Measurements from ENCODE around the gene VDAC1.
"Not testable (repeated sequence)": the region's sequence is repeated elsewhere in the genome, so short reads cannot be mapped to it uniquely, and the experiment has no call there.

VDAC1 gene

GRCh38 chr5:133969654-133970324 is 35.0 kb downstream of the VDAC1 start:
- no peaks in the 10 kb centered on the region for H3K27me3 Mint-ChIP-seq
- H3K9me3 Mint-ChIP-seq = no peaks in the 10 kb centered on the region
- peak overlapping the region; percentile 94 for H3K27ac Mint-ChIP-seq
- peak overlapping the region; percentile 93 for H3K4me3 Mint-ChIP-seq
- H3K36me3 Mint-ChIP-seq (ENCODE audit: low read depth) = peaks cover 50% of the 10 kb centered on the region
- peaks cover 52% of the 10 kb centered on the region for H3K4me1 Mint-ChIP-seq (ENCODE audit: low read depth)

- H3K4me1 Mint-ChIP-seq (ENCODE audit: low read depth) = peaks cover 66% of the 10 kb centered on the region
- no peaks in the 10 kb centered on the region for H3K27me3 Mint-ChIP-seq
- peak within 1 kb of the TSS; percentile 94 for H3K27ac Mint-ChIP-seq
- no peaks in the 10 kb centered on the region for H3K9me3 Mint-ChIP-seq
- peak within 1 kb of the TSS; percentile 93 for H3K4me3 Mint-ChIP-seq
- peaks cover 50% of the 10 kb centered on the region for H3K36me3 Mint-ChIP-seq (ENCODE audit: low read depth)
Measured at GRCh38 chr5:133968204-133968980, 36.4 kb downstream of the VDAC1 start, which contains the start of gene C5orf15. Gene C5orf15, minus strand, starts transcription at chr5:133968625. Its CDS starts 41 bp downstream, at chr5:133968584.

- H3K9me3 Mint-ChIP-seq = no peaks in the 10 kb centered on the region
- no peaks in the 10 kb centered on the region for H3K27me3 Mint-ChIP-seq
- H3K4me1 Mint-ChIP-seq (ENCODE audit: low read depth) = peaks cover 72% of the 10 kb centered on the region
- H3K4me3 Mint-ChIP-seq = peak overlapping the region; percentile 93
- H3K36me3 Mint-ChIP-seq (ENCODE audit: low read depth) = peaks cover 50% of the 10 kb centered on the region
- H3K27ac Mint-ChIP-seq = peak overlapping the region; percentile 94
Measured at GRCh38 chr5:133967698-133968203, 37.0 kb downstream of the VDAC1 start.

GRCh38 chr5:133967124-133967523 is 37.7 kb downstream of the VDAC1 start:
- no peak overlapping the region for H3K27ac Mint-ChIP-seq
- H3K4me3 Mint-ChIP-seq = peak overlapping the region; percentile 93
- H3K4me1 Mint-ChIP-seq (ENCODE audit: low read depth) = peaks cover 79% of the 10 kb centered on the region
- H3K27me3 Mint-ChIP-seq = no peaks in the 10 kb centered on the region
- H3K9me3 Mint-ChIP-seq = no peaks in the 10 kb centered on the region
- H3K36me3 Mint-ChIP-seq (ENCODE audit: low read depth) = peaks cover 50% of the 10 kb centered on the region

- Mint-ChIP-seq H3K27me3 (no peaks in the 10 kb centered on the region), H3K4me3 (peak overlapping the region; percentile 17), H3K4me1 (ENCODE audit: low read depth) (peaks cover 84% of the 10 kb centered on the region), H3K36me3 (ENCODE audit: low read depth) (peaks cover 46% of the 10 kb centered on the region), H3K9me3 (no peaks in the 10 kb centered on the region), H3K27ac (no peak overlapping the region)
Measured at GRCh38 chr5:133966090-133966489, 38.7 kb downstream of the VDAC1 start.

GRCh38 chr5:133963493-133964128 is 41.2 kb downstream of the VDAC1 start:
- peak overlapping the region; percentile 60 for H3K4me3 Mint-ChIP-seq
- peak overlapping the region; percentile 94 for H3K27ac Mint-ChIP-seq
- H3K36me3 Mint-ChIP-seq (ENCODE audit: low read depth) = peaks cover 59% of the 10 kb centered on the region
- no peaks in the 10 kb centered on the region for H3K9me3 Mint-ChIP-seq
- peaks cover 82% of the 10 kb centered on the region for H3K4me1 Mint-ChIP-seq (ENCODE audit: low read depth)
- H3K27me3 Mint-ChIP-seq = no peaks in the 10 kb centered on the region

- Mint-ChIP-seq H3K4me1 (ENCODE audit: low read depth) (peaks cover 82% of the 10 kb centered on the region), H3K27ac (peak overlapping the region; percentile 94), H3K9me3 (no peaks in the 10 kb centered on the region), H3K4me3 (peak overlapping the region; percentile 60), H3K27me3 (no peaks in the 10 kb centered on the region), H3K36me3 (ENCODE audit: low read depth) (peaks cover 61% of the 10 kb centered on the region)
Measured at GRCh38 chr5:133962801-133963476, 41.8 kb downstream of the VDAC1 start.

- H3K27ac Mint-ChIP-seq = peak overlapping the region; percentile 94
- H3K36me3 Mint-ChIP-seq (ENCODE audit: low read depth) = peaks cover 65% of the 10 kb centered on the region
- H3K9me3 Mint-ChIP-seq = no peaks in the 10 kb centered on the region
- H3K27me3 Mint-ChIP-seq = no peaks in the 10 kb centered on the region
- peak overlapping the region; percentile 60 for H3K4me3 Mint-ChIP-seq
- H3K4me1 Mint-ChIP-seq (ENCODE audit: low read depth) = peaks cover 82% of the 10 kb centered on the region
Measured at GRCh38 chr5:133962131-133962530, 42.6 kb downstream of the VDAC1 start.

GRCh38 chr5:133959643-133960042 is 45.1 kb downstream of the VDAC1 start:
- no peaks in the 10 kb centered on the region for H3K9me3 Mint-ChIP-seq
- peak overlapping the region; percentile 65 for H3K27ac Mint-ChIP-seq
- peak overlapping the region; percentile 45 for H3K4me3 Mint-ChIP-seq
- H3K4me1 Mint-ChIP-seq (ENCODE audit: low read depth) = peaks cover 65% of the 10 kb centered on the region
- H3K27me3 Mint-ChIP-seq = no peaks in the 10 kb centered on the region
- peaks cover 76% of the 10 kb centered on the region for H3K36me3 Mint-ChIP-seq (ENCODE audit: low read depth)

GRCh38 chr5:133957591-133957990 is 47.2 kb downstream of the VDAC1 start:
- H3K27ac Mint-ChIP-seq = peak overlapping the region; percentile 79
- no peaks in the 10 kb centered on the region for H3K9me3 Mint-ChIP-seq
- H3K4me3 Mint-ChIP-seq = peak overlapping the region; percentile 40
- peaks cover 65% of the 10 kb centered on the region for H3K36me3 Mint-ChIP-seq (ENCODE audit: low read depth)
- H3K4me1 Mint-ChIP-seq (ENCODE audit: low read depth) = peaks cover 45% of the 10 kb centered on the region
- no peaks in the 10 kb centered on the region for H3K27me3 Mint-ChIP-seq

GRCh38 chr5:133957080-133957479 is 47.7 kb downstream of the VDAC1 start:
- Mint-ChIP-seq H3K27ac (peak overlapping the region; percentile 79), H3K36me3 (ENCODE audit: low read depth) (peaks cover 60% of the 10 kb centered on the region), H3K27me3 (no peaks in the 10 kb centered on the region), H3K4me1 (ENCODE audit: low read depth) (peaks cover 40% of the 10 kb centered on the region), H3K9me3 (no peaks in the 10 kb centered on the region), H3K4me3 (peak overlapping the region; percentile 28)

- H3K4me1 Mint-ChIP-seq (ENCODE audit: low read depth) = peaks cover 34% of the 10 kb centered on the region
- H3K36me3 Mint-ChIP-seq (ENCODE audit: low read depth) = peaks cover 60% of the 10 kb centered on the region
- H3K4me3 Mint-ChIP-seq, H3K27ac Mint-ChIP-seq, H3K9me3 Mint-ChIP-seq, H3K27me3 Mint-ChIP-seq: not testable (repeated sequence)
Measured at GRCh38 chr5:133956196-133956595, 48.6 kb downstream of the VDAC1 start.

- Mint-ChIP-seq H3K27ac (no peak overlapping the region), H3K9me3 (no peaks in the 10 kb centered on the region)
Measured at GRCh38 chr5:133953568-133954145, 51.1 kb downstream of the VDAC1 start.

More at GRCh38 chr5:133953568-133954145, 51.1 kb downstream of the VDAC1 start:
- Mint-ChIP-seq H3K36me3 (ENCODE audit: low read depth) (peaks cover 40% of the 10 kb centered on the region), H3K4me3 (no peak overlapping the region), H3K27me3 (no peaks in the 10 kb centered on the region), H3K4me1 (ENCODE audit: low read depth) (peaks cover 21% of the 10 kb centered on the region)
